Upper lobe of left lung (tissue), 4 donors: ENCODE data around the gene EFHD2.

Source experiments
- EP300 ChIP-seq, 4 donors: sonication (generic); formaldehyde crosslinking; IDR thresholded peaks; one replicate each; pipeline ENCODE4 v1.5.1; 2017; ENCODE audit warnings: antibody characterized with exemption in 4 of 4, control low read depth in 2 of 4
- POLR2A ChIP-seq, 4 donors: fragments of 450-650 bp; IDR thresholded peaks; one replicate each; pipeline ENCODE4 v1.5.1; 2016 to 2017; ENCODE audit warnings: antibody characterized with exemption in 4 of 4, mild to moderate bottlenecking in 2 of 4
- POLR2AphosphoS5 ChIP-seq, 2 donors: sonication (generic); formaldehyde crosslinking; IDR thresholded peaks; one replicate each; pipeline ENCODE4 v1.5.1; 2017; ENCODE audit warnings: antibody characterized with exemption in 2 of 2
- TF ChIP-seq, protein P1 (sequence below), 6 experiments: fragments of 450-650 bp in 4 of 6; fragments of 200-600 bp in 2 of 6; sonication (generic) in 2 of 6; IDR thresholded peaks; one replicate each; pipeline ENCODE4 v1.5.1; 2016 to 2019; ENCODE audit warnings: antibody characterized with exemption in 6 of 6

DNA sequence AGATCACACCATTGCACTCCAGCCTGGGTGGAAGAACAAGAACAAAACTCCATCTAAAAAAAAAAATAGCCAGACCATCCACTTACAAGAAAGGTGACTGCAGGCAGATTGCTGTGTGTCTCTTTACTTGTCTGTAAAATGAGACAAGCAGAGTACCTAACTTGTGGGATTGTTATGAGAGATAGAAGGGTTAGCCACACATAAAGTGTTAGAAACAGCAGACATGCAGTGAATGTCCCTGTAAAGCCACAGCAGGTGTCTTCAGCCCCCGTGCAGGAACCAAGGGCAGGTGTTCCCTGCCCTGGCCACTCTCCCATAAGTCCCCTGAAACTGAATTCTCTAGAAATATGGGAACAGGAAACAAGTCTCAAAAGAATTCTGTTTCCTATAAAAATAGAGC is 40.8 kb upstream of the EFHD2 start:
- TF ChIP-seq, protein P1, sequence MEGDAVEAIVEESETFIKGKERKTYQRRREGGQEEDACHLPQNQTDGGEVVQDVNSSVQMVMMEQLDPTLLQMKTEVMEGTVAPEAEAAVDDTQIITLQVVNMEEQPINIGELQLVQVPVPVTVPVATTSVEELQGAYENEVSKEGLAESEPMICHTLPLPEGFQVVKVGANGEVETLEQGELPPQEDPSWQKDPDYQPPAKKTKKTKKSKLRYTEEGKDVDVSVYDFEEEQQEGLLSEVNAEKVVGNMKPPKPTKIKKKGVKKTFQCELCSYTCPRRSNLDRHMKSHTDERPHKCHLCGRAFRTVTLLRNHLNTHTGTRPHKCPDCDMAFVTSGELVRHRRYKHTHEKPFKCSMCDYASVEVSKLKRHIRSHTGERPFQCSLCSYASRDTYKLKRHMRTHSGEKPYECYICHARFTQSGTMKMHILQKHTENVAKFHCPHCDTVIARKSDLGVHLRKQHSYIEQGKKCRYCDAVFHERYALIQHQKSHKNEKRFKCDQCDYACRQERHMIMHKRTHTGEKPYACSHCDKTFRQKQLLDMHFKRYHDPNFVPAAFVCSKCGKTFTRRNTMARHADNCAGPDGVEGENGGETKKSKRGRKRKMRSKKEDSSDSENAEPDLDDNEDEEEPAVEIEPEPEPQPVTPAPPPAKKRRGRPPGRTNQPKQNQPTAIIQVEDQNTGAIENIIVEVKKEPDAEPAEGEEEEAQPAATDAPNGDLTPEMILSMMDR (IDR thresholded peaks at IDR 0.05): no peak
- no peak for TF ChIP-seq POLR2A (IDR thresholded peaks at IDR 0.05)
- no peak for TF ChIP-seq POLR2AphosphoS5 (IDR thresholded peaks at IDR 0.05)
- no peak for TF ChIP-seq EP300 (IDR thresholded peaks at IDR 0.05)
